ENCODE results near the gene SEMA3F. TPM values are rescaled to one million over a fixed set of nuclear protein-coding genes. Genes with fewer than 3 reads are reported as not detected.

The SEMA3F gene
- total RNA-seq, 4 donors from 2014 or later: 5.2 to 40.1 (median 7.5) TPM

DNA sequence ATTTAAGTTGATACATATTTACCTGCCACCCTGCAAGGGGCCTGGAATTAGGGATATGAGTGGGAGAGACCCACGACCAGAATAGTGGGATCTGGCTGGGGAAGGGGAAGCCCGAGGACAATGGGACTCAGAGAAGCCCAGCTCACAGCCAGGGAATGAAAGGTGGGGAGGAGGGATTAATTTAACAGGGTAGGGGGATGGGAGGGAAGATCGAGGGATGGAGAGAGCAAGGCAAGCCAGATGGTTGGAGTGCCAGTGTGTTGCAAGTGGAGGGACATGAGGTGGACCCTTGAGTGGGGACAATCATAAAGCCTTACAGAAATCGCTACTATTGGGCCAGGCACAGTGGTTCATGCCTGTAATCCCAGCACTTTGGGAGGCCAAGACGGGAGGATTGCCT lies 76.5 kb downstream of the SEMA3F start:
- Histone ChIP-seq H3K27me3 (no peaks in the 10 kb centered on the region), H3K9me3 (no peaks in the 10 kb centered on the region), H3K36me3 (no peaks in the 10 kb centered on the region), H3K4me3 (no peak overlapping the region), H3K27ac (no peak overlapping the region), H3K4me1 (peaks cover 21% of the 10 kb centered on the region in 2 donors)
- TF ChIP-seq, protein P1, sequence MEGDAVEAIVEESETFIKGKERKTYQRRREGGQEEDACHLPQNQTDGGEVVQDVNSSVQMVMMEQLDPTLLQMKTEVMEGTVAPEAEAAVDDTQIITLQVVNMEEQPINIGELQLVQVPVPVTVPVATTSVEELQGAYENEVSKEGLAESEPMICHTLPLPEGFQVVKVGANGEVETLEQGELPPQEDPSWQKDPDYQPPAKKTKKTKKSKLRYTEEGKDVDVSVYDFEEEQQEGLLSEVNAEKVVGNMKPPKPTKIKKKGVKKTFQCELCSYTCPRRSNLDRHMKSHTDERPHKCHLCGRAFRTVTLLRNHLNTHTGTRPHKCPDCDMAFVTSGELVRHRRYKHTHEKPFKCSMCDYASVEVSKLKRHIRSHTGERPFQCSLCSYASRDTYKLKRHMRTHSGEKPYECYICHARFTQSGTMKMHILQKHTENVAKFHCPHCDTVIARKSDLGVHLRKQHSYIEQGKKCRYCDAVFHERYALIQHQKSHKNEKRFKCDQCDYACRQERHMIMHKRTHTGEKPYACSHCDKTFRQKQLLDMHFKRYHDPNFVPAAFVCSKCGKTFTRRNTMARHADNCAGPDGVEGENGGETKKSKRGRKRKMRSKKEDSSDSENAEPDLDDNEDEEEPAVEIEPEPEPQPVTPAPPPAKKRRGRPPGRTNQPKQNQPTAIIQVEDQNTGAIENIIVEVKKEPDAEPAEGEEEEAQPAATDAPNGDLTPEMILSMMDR (IDR thresholded peaks at IDR 0.05 in 4 of 5, conservative IDR thresholded peaks at IDR 0.05 in 1 of 5): no peak
- no peak for TF ChIP-seq POLR2A (IDR thresholded peaks at IDR 0.05)
- ATAC-seq (no peak), DNase-seq (no peak)
- in situ Hi-C loops (cut with MboI; ENCODE audit: low sequenced_read_pairs in 4 of 4) (no loop called here), intact Hi-C loops (cut with DNase I; ENCODE audit: low total_unique reads) (no loop called here)

DNA sequence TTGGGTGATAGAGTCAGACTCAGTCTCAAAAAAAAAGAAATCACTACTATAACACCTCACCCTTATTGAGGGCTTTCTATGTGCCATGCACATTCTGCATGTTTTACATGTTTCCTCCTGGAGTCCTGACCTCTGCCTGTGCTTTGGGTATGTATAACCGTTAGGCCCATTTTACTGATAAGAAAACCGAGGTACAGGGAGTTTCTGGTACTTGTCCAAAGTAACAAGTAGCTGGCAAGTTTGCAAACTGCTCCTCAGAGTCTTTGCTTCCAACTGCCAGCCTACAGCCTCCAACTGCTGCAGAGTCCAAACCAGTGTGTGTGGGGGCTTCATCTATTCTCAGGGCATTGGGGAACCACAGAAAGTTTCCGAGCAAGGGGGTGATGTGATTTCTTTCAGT lies 77.2 kb downstream of the SEMA3F start:
- intact Hi-C loops (cut with DNase I; ENCODE audit: low total_unique reads): no loop called here
- DNase-seq (no peak), ATAC-seq (no peak)
- Histone ChIP-seq H3K27ac (no peak overlapping the region), H3K36me3 (no peaks in the 10 kb centered on the region), H3K9me3 (no peaks in the 10 kb centered on the region), H3K27me3 (no peaks in the 10 kb centered on the region), H3K4me3 (no peak overlapping the region), H3K4me1 (peaks cover 22% of the 10 kb centered on the region in 2 donors)
- in situ Hi-C loops (cut with MboI; ENCODE audit: low sequenced_read_pairs in 4 of 4): no loop called here
- TF ChIP-seq, protein P1 (IDR thresholded peaks at IDR 0.05 in 4 of 5, conservative IDR thresholded peaks at IDR 0.05 in 1 of 5): no peak
- no peak for TF ChIP-seq POLR2A (IDR thresholded peaks at IDR 0.05)

DNA sequence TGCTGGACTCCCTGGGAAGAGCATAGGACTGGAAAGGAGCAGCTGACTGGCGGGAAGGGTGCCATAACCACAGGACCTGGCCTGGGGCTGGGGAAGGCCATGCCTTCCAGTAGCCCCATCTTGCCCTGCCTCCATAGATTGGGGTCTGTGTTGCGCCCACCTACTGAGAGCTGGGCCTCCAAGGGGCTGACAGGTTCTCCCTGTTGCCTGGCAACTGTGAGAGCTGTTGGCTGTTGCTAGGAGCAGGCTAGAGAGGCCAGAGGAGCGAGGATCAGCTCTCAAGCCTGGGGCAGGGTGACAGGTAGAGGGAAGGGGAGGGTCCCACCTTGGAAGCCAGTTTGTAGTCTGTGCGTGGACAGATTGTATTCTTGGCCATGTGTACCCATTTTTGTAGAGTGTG lies 78.1 kb downstream of the SEMA3F start:
- no peaks in the 10 kb centered on the region for H3K9me3 ChIP-seq
- ATAC-seq (no peak), DNase-seq (no peak)
- H3K27me3 ChIP-seq: no peaks in the 10 kb centered on the region
- intact Hi-C loops (cut with DNase I; ENCODE audit: low total_unique reads) (no loop called here), in situ Hi-C loops (cut with MboI; ENCODE audit: low sequenced_read_pairs in 4 of 4) (no loop called here)
- H3K4me1 ChIP-seq: peaks cover 20 to 26% of the 10 kb centered on the region in 2 donors
- H3K27ac ChIP-seq: no peak overlapping the region
- TF ChIP-seq POLR2A (IDR thresholded peaks at IDR 0.05): no peak
- TF ChIP-seq, protein P1 (IDR thresholded peaks at IDR 0.05 in 4 of 5, conservative IDR thresholded peaks at IDR 0.05 in 1 of 5): no peak
- H3K4me3 ChIP-seq: no peak overlapping the region
- no peaks in the 10 kb centered on the region for H3K36me3 ChIP-seq

DNA sequence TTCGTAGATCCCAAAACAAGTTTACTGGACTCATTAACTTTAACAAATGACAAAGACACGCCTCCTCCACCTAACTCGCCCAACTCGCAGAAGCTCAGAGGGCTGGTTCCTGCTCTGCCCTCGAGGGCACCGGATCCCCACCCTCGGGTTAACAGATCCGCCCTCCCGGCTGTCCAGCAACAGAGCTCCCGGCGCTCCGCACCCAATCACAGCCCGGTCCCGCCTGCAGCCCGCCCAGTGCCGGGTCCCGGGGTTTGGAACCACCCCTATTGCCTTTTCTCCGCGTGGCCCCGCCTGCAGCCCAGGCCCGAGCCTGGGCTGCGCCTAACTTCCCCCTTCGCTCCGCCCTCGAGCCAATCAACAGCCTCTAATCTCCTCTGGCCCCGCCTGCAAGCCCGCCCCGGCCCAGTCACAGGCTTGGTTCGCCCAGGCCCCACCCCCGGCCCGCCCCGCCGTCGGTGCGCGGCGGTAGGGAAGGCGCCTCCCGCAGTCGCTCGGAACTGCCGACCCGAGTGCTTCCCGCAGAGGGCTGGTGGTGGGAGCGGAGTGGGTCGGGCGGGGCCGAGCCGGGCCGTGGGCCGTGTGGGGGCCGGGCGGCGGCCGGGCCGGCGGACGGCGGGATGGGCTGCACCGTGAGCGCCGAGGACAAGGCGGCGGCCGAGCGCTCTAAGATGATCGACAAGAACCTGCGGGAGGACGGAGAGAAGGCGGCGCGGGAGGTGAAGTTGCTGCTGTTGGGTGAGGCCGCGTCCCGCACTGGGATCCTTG lies 80.8 kb downstream of the SEMA3F start, which contains the start of gene GNAI2:
Gene GNAI2, plus strand, starts transcription at position 489 of the 768 bp plus-strand sequence. Its CDS starts 132 bp downstream, at position 621.
- Histone ChIP-seq H3K27me3 (no peaks in the 10 kb centered on the region), H3K4me1 (peaks cover 39 to 47% of the 10 kb centered on the region in 2 donors), H3K36me3 (no peaks in the 10 kb centered on the region), H3K27ac (peak within 1 kb of the TSS; percentile 87 to 96 (median 93)), H3K4me3 (peak within 1 kb of the TSS; percentile 58 to 82 (median 70)), H3K9me3 (no peaks in the 10 kb centered on the region)
- ATAC-seq (peak; percentile 87 to 90), DNase-seq (peak; percentile 99)
- intact Hi-C loops (cut with DNase I; ENCODE audit: low total_unique reads) (no loop called here), in situ Hi-C loops (cut with MboI; ENCODE audit: low sequenced_read_pairs in 4 of 4) (no loop called here)
- peak; percentile 91 to 97 for TF ChIP-seq POLR2A (IDR thresholded peaks at IDR 0.05)
- TF ChIP-seq, protein P1 (IDR thresholded peaks at IDR 0.05 in 4 of 5, conservative IDR thresholded peaks at IDR 0.05 in 1 of 5): peak in 3 of 5 experiments; percentile 9 to 18 (median 14)

All from gastrocnemius medialis (tissue), 4 donors.